Thyroid gland (tissue), 4 donors: Measurements from ENCODE around the gene AKR1C2. TPM values are rescaled to one million over a fixed set of nuclear protein-coding genes. Genes with fewer than 3 reads are reported as not detected.

Experiments
- DNase-seq, 2 donors: peaks; one replicate each; pipeline ENCODE4 v3.0.0-alpha.2; 2019
- H3K27ac ChIP-seq, 3 donors: fragments of 200-600 bp; sonication (generic); 1 replicate in 2 of 3; 2 replicates in 1 of 3; pipeline ENCODE4 v1.5.1; 2016 to 2019; ENCODE audit warnings: mild to moderate bottlenecking in 1 of 3, moderate library complexity in 1 of 3
- H3K27me3 ChIP-seq: fragments of 200-600 bp; sonication (generic); one replicate; pipeline ENCODE4 v1.5.1; 2019
- H3K36me3 ChIP-seq, 2 donors: fragments of 200-600 bp; sonication (generic); one replicate each; pipeline ENCODE4 v1.5.1; 2016 to 2019
- H3K4me1 ChIP-seq, 2 donors: fragments of 200-600 bp; sonication (generic); one replicate each; pipeline ENCODE4 v1.5.1; 2017 to 2019
- H3K4me3 ChIP-seq, 3 donors: fragments of 200-600 bp; sonication (generic); replicated peaks in 1 of 3; 1 replicate in 2 of 3; 2 replicates in 1 of 3; pipeline ENCODE4 v1.5.1; 2016; ENCODE audit warnings: mild to moderate bottlenecking in 1 of 3
- H3K9me3 ChIP-seq: fragments of 200-600 bp; sonication (generic); one replicate; pipeline ENCODE4 v1.5.1; 2017
- CTCF ChIP-seq, 6 experiments: fragments of 200-600 bp in 3 of 6; fragments of 450-650 bp in 3 of 6; sonication (generic) in 3 of 6; IDR thresholded peaks; one replicate each; pipeline ENCODE4 v1.5.1; 2016 to 2019; ENCODE audit warnings: antibody characterized with exemption in 6 of 6, mild to moderate bottlenecking in 2 of 6, inconsistent platforms in 1 of 6, moderate library complexity in 1 of 6
- POLR2A ChIP-seq, 2 donors: fragments of 450-650 bp; IDR thresholded peaks; one replicate each; pipeline ENCODE4 v1.6.1; 2017; ENCODE audit warnings: antibody characterized with exemption in 2 of 2, mild to moderate bottlenecking in 2 of 2, moderate library complexity in 1 of 2
- WGBS, 2 donors: methylation state at CpG; one replicate each; pipeline ENCODE4 v1.1.5; 2017; 5-methylcytosine and 5-hydroxymethylcytosine counted together
- intact Hi-C: fragments of 100-400 bp; cut with DNase I; formaldehyde crosslinking; loops from one replicate; pipeline ENCODE4 v1.15.1; 2023
- total RNA-seq, 4 donors: library from RNA; depleted of rRNA; stranded (reverse); fragments of >200 nt; gene quantifications; one replicate each; pipeline ENCODE4 v1.2.3, GENCODE V29; 2016

Gene AKR1C2
- total RNA-seq, 4 donors from 2014 or later = 48.2 to 59.9 (median 53.9) TPM

GRCh38 chr10:5038733-5039132, 35.1 kb upstream of the AKR1C2 start:
- Histone ChIP-seq H3K27me3 (no peaks in the 10 kb centered on the region), H3K4me1 (peaks cover 4 to 18% of the 10 kb centered on the region in 2 donors), H3K27ac (no peak overlapping the region), H3K36me3 (no peaks in the 10 kb centered on the region), H3K9me3 (no peaks in the 10 kb centered on the region), H3K4me3 (no peak overlapping the region)
- intact Hi-C loops = no loop called here
- no peak for TF ChIP-seq POLR2A (IDR thresholded peaks at IDR 0.05)
- TF ChIP-seq CTCF (IDR thresholded peaks at IDR 0.05) = no peak
- no peak for DNase-seq

GRCh38 chr10:5038101-5038500, 34.4 kb upstream of the AKR1C2 start:
- Histone ChIP-seq H3K4me3 (no peak overlapping the region), H3K27me3 (no peaks in the 10 kb centered on the region), H3K9me3 (no peaks in the 10 kb centered on the region), H3K4me1 (peaks cover 4 to 12% of the 10 kb centered on the region in 2 donors), H3K36me3 (no peaks in the 10 kb centered on the region), H3K27ac (no peak overlapping the region)
- intact Hi-C loops = no loop called here
- WGBS, 2 donors = 81 to 86% methylated on average over 2 of the region's 2 CpGs
- TF ChIP-seq CTCF (IDR thresholded peaks at IDR 0.05) (no peak), POLR2A (IDR thresholded peaks at IDR 0.05) (no peak)
- DNase-seq = no peak

GRCh38 chr10:5036511-5036910, 32.9 kb upstream of the AKR1C2 start:
- no peaks in the 10 kb centered on the region for H3K27me3 ChIP-seq
- no peak overlapping the region for H3K4me3 ChIP-seq
- intact Hi-C loops = no loop called here
- no peak for DNase-seq
- TF ChIP-seq POLR2A (IDR thresholded peaks at IDR 0.05) (no peak), CTCF (IDR thresholded peaks at IDR 0.05) (no peak)
- no peak overlapping the region for H3K27ac ChIP-seq
- H3K4me1 ChIP-seq = peaks cover 4 to 10% of the 10 kb centered on the region in 2 donors
- H3K36me3 ChIP-seq = no peaks in the 10 kb centered on the region
- 80 to 82% methylated on average over 2 of the region's 2 CpGs for WGBS, 2 donors
- H3K9me3 ChIP-seq = no peaks in the 10 kb centered on the region

GRCh38 chr10:5035356-5035755, 31.7 kb upstream of the AKR1C2 start:
- TF ChIP-seq CTCF (IDR thresholded peaks at IDR 0.05) = no peak
- no peak for TF ChIP-seq POLR2A (IDR thresholded peaks at IDR 0.05)
- DNase-seq = no peak
- Histone ChIP-seq H3K4me3 (no peak overlapping the region), H3K27me3 (no peaks in the 10 kb centered on the region), H3K27ac (no peak overlapping the region), H3K4me1 (peaks cover 0 to under 1% of the 10 kb centered on the region in 2 donors), H3K36me3 (no peaks in the 10 kb centered on the region), H3K9me3 (no peaks in the 10 kb centered on the region)
- intact Hi-C loops = no loop called here
- WGBS, 2 donors = 89 to 92% methylated on average over 10 of the region's 10 CpGs

- no peak overlapping the region for H3K4me3 ChIP-seq
- intact Hi-C loops = no loop called here
- no peaks in the 10 kb centered on the region for H3K36me3 ChIP-seq
- DNase-seq = no peak
- H3K27me3 ChIP-seq = no peaks in the 10 kb centered on the region
- no peak overlapping the region for H3K27ac ChIP-seq
- H3K9me3 ChIP-seq = no peaks in the 10 kb centered on the region
- no peaks in the 10 kb centered on the region for H3K4me1 ChIP-seq
- TF ChIP-seq POLR2A (IDR thresholded peaks at IDR 0.05) (no peak), CTCF (IDR thresholded peaks at IDR 0.05) (no peak)
Observed at GRCh38 chr10:5034588-5034987, 30.9 kb upstream of the AKR1C2 start.
